T-helper 1 cell (primary cell): ENCODE data around the gene ARSG.

Source experiments
- DNase-seq, 5 donors: peaks; one replicate each; pipeline ENCODE4 v3.0.0-alpha.2; 2012 to 2020

ARSG gene

GRCh38 chr17:68453991-68454665, 162.8 kb downstream of the ARSG start:
- DNase-seq, result no peak

GRCh38 chr17:68455901-68456338, 164.6 kb downstream of the ARSG start:
- no peak for DNase-seq

DNA sequence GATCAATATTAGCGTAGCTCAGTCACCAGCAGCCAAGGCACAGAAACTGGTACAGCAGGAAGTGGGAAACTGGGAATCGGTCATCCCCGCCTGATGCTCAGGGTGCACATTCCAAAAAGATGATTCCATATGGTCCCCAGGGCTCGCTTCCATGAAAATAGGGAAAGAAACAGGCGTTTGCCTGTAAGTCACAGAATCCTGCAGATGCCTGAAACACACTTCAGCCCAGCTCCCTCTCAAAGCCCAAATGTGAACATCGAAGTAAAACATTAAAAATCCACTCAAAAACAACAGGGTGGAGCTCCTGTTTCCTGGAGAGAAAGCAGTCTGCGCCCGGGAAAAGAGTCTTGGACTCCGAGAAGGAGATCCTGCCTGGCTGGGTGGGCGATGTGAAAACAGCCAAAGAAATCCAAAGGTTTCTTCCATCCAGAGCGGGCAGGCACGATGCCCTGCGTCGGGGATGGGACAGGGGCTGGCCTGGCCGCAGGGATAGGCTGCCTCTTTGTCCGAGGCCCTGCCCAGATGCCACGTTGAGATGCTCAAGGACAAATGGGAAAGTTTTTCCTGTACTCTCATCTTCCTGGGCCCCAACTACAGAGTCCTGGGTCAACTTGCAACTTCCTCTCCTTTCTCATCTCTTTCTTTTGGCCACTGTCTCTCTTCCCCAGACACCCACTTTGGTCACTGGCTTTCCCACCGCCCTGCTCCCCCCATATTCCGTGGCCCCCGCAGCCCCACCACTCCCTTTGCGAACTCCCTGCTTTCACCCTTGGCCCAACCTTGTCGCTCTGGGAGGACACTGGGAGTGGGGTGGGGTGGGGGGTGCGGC, 165.3 kb downstream of the ARSG start:
- no peak for DNase-seq

DNA sequence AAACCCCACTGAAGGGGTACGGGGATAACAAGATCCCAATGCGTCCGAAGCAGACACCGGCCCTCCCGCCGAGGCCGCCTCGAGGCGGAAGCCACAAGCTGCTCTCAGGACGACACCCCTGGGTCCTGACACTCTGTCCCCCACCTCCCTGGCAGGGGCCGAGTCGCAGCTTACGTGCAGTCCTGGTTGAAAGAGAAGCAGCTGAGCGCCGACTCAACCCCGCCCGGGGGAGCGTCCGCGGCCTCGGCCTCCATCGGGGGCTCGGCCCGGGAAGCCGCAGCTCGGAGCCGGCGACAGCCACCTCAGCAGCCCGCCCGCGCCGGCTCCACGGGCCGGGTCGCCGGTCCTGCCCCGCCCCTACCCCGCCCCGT, 165.9 kb downstream of the ARSG start, which contains the start of gene WIPI1:
TSS of gene WIPI1 (minus strand) at position 329 of the 371 bp plus-strand sequence. CDS start at position 254, 75 bp downstream.
- DNase-seq, result no peak

DNA sequence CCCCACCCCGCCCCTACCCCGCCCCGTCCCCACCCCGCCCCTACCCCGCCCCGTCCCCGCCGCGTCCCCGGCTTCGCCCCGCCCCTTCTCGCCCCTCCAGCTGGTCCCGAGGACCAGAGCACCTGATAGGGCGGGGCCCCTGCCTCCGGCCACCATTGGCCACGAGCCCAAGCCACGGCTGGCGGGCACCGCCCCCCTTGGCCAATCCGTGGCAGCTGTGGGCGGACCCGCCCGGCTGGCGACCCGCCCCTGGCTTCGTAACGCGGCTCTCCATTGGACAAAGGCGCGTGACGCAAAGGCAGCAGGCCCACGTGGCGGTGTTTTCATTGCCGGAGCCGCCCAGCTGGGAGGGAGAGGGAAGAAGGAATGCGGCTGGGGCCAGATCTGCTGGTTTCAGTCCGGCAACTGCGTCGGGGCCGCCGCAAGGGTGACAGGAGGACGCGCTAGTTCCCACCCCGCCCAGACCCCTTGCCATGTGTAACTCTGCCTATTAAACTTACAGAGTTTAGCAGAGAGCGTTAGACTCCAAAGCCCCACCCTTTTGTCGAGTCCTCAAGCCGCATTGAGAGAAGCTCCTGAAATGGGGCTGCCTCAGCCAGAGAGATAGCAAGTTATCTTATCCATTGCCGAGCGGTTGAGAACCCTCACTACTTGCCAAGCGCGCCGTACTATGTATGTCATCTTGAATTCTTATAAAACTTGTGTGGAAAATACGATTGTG, 166.4 kb downstream of the ARSG start:
- peak; percentile 96 to 99 (median 98) for DNase-seq

- DNase-seq, result peak in 1 of 5 donors; percentile 52
These were observed 167.2 kb downstream of the ARSG start for GRCh38 chr17:68458260-68459036.

DNA sequence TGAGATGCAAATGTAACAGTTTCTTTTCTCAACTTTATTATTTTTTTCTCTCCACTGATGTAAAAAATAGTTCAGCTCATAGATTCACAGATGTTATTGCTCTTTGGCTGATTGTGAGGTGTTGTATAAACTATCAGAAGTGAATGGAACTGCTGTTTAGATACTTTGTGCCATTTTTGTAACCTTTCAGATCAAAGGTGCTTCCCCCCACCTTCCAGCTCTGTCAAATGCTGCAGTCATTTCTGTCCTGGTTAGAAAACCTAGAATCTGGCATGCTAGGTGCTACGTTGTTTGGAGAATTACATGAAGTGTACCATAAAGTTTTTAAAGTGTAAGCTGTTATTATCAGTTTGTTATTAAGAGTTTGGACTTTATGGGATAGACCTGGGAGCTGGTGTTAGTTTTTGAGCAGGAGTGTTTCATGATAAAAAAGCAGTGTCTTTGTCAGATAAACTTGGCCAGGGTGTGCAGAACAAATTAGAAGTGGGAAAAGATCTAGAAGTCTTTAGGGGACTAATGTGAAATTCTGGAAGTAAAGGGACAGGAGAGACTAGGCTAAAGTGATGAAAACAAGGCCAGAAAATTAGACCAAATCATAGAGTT, 167.8 kb downstream of the ARSG start:
- DNase-seq, result peak in 1 of 5 donors; percentile 49

- peak in 1 of 5 donors; percentile 42 for DNase-seq
These were observed 168.9 kb downstream of the ARSG start for GRCh38 chr17:68460146-68460545.

- DNase-seq, result peak in 1 of 5 donors; percentile 89
These were observed 169.4 kb downstream of the ARSG start for GRCh38 chr17:68460715-68461114.

- DNase-seq, result peak in 1 of 5 donors; percentile 85
These were observed 169.8 kb downstream of the ARSG start for GRCh38 chr17:68461122-68461539.

DNA sequence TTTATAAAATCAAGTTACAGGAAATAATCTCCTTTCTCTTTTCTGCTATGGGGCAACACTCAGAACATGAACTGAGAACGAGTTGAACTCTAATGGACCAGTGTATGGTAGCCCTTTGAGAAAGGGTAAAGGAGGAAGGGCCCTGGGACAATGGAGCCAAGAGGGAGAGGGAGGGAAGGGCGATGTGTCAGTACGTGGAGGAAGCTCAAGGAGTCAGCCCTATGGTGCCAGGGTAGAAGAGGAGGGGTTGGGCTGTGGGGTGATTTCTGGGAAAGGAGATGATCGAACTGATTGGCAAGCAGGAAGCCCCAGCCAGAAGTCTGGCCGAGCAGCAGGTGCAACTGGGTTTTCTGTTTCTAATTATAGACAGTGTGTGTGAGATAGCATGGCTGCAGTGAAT, 170.3 kb downstream of the ARSG start:
- DNase-seq, result peak in 1 of 5 donors; percentile 90

DNA sequence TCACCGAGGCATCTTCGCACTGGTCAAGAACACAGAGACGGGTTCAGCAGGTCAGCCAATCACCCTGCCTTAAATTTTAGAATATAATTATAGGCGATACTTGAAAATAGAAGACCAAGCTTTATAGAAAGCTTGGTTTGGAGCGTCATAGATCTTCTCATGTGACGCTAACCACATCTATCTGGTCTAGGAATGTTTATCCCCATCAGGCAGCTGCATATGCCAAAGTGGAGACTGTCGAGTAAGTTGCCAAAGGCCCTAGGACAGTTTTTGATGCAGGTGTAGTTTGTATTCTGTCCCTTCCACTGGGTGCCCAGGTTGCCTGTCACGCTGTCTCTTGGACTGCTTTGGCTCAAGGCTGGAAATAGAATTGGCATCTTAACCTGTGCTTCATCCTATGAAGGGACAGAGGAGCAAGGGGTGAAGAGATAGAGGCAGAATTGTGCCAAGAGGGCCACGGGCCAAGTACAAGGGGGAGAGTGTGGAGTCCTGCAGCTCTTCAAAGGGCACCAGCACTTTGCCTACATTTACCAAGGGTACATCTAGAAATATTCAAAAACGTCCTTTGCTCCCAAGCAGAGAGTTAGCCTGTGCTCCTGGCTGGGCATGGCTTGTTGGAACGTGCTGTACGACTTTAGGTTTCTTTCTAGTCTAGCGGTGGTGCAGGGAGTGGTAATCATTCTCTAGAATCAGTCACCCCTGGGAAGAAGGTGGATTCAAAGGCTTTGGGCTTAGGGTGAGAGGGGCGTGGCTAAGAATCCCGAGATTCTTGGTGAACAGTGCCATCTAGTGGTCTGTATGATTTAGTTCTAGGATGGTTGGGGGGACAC, 171.3 kb downstream of the ARSG start:
- peak; percentile 33 to 87 (median 62) for DNase-seq

DNA sequence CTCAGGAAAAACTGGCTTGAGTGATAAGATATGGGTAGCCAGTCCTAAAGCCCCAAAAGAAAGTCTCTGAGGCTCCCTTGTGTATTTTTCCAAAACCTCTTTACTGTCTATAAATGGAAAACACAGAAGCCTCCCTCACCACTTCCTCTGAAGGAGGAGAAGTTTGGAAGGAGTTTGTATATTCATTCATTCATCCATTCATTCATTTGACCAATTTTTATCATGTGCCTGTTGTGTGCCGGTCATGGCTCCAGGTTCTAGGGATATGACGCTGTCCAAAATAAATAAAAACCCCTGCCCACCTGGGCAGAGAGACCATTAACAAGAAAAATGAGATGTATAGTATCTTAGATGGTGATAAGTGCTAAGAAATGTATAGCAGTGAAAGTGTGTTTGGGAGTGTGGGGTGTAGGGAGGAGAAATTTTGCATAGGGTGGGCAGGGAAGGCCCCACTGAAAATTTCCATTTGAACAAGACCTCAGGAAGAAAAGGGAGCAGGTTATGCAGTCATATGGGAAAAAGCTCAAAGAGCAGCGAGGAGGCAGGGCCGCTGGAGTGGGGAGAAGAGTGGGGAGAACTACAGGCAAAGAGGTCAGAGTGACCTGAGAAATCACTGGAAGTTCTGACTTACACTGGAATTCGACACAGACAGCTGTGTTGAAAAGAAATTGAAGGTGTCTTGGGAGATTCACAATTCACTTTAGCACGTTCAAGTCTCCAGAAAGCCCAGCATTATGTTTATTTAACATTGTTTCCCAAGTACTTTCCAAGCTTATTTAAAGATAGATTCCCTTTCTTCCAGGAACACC, 172.1 kb downstream of the ARSG start:
- no peak for DNase-seq

- no peak for DNase-seq
These were observed 177.0 kb downstream of the ARSG start for GRCh38 chr17:68468334-68468733.

DNA sequence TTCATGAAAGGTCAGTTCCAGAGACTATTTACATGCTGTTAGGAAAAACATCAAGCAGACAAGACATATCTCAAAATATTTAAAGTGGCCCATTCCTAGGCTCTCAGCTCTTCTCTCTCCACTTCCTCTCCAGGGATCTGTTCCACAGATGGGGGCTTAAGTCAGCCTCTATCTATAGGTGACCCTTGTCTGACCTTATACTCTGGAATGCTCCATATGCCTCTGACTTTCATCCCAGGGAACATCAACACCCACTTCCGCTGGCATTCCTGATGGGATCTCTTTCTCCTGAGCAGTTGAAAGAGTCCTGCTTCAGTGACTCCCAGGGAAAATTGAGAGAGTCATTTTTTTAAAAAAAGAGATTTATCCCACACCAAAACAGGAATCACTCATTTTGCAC, 177.5 kb downstream of the ARSG start:
- no peak for DNase-seq
